HFFc6 (cell line): ENCODE results near the gene KRT7. TPM values are rescaled to one million over a fixed set of nuclear protein-coding genes. Genes with fewer than 3 reads are reported as not detected.

Experiments used
- DNase-seq: peaks from one replicate; pipeline ENCODE4 v3.0.0-alpha.2; 2018
- H3K27ac Mint-ChIP-seq: 2 replicates; pipeline ENCODE4 v1.8.0; 2020; ENCODE audit warnings: mild to moderate bottlenecking, mixed read lengths
- H3K27me3 Mint-ChIP-seq: 2 replicates; pipeline ENCODE4 v1.8.0; 2021; ENCODE audit warnings: mild to moderate bottlenecking, moderate library complexity, mixed read lengths; ENCODE audit not compliant: insufficient read depth
- H3K36me3 Mint-ChIP-seq: 2 replicates; pipeline ENCODE4 v1.8.0; 2021; ENCODE audit warnings: low read depth, mixed read lengths
- H3K4me1 Mint-ChIP-seq: 2 replicates; pipeline ENCODE4 v1.8.0; 2020; ENCODE audit warnings: low read depth, mixed read lengths
- H3K4me3 Mint-ChIP-seq: 2 replicates; pipeline ENCODE4 v1.8.0; 2020; ENCODE audit warnings: mild to moderate bottlenecking, moderate library complexity, mixed read lengths
- H3K9me3 Mint-ChIP-seq: 2 replicates; pipeline ENCODE4 v1.8.0; 2020; ENCODE audit warnings: mild to moderate bottlenecking, mixed read lengths
- CTCF ChIP-seq: fragments of 200-600 bp; sonication (generic); IDR thresholded peaks from 2 replicates; pipeline ENCODE4 v1.5.0; 2021; ENCODE audit warnings: antibody characterized with exemption, mild to moderate bottlenecking
- total RNA-seq, 6 experiments: library from RNA; stranded (reverse); fragmentation: NEBNext Ultra II Directional; extraction: Animal tissue kit (Norgen Biotek cat#: 25700); gene quantifications; 2 replicates in 1 of 6; 3 replicates in 5 of 6; pipeline ENCODE4 v1.2.3, GENCODE V29; 2021

Gene KRT7
- total RNA-seq, 6 experiments from 2014 or later, result 62.7 to 379 (median 67.5) TPM

GRCh38 chr12:52216807-52217206 is 16.2 kb upstream of the KRT7 start:
- no peak for TF ChIP-seq CTCF
- Mint-ChIP-seq H3K27ac (no peak overlapping the region), H3K9me3 (no peaks in the 10 kb centered on the region), H3K36me3 (no peaks in the 10 kb centered on the region), H3K4me1 (peaks cover 41% of the 10 kb centered on the region), H3K4me3 (no peak overlapping the region), H3K27me3 (peaks cover 2% of the 10 kb centered on the region; the same call in 1 of the 2 replicates)
- no peak for DNase-seq

- no peak overlapping the region for H3K4me3 Mint-ChIP-seq
- H3K27me3 Mint-ChIP-seq, result no peaks in the 10 kb centered on the region; the same call in 1 of the 2 replicates
- H3K36me3 Mint-ChIP-seq, result no peaks in the 10 kb centered on the region
- no peak overlapping the region for H3K27ac Mint-ChIP-seq
- DNase-seq, result no peak
- TF ChIP-seq CTCF, result no peak
- H3K4me1 Mint-ChIP-seq, result peaks cover 45% of the 10 kb centered on the region
- H3K9me3 Mint-ChIP-seq, result no peaks in the 10 kb centered on the region
Measured at GRCh38 chr12:52217223-52217622, 15.8 kb upstream of the KRT7 start.

GRCh38 chr12:52218001-52218400 is 15.0 kb upstream of the KRT7 start:
- H3K27ac Mint-ChIP-seq, result no peak overlapping the region
- TF ChIP-seq CTCF, result no peak
- H3K36me3 Mint-ChIP-seq, result no peaks in the 10 kb centered on the region
- no peaks in the 10 kb centered on the region for H3K9me3 Mint-ChIP-seq
- no peak overlapping the region for H3K4me3 Mint-ChIP-seq
- H3K27me3 Mint-ChIP-seq, result no peaks in the 10 kb centered on the region; the same call in 1 of the 2 replicates
- H3K4me1 Mint-ChIP-seq, result peaks cover 51% of the 10 kb centered on the region
- DNase-seq, result no peak

- DNase-seq, result no peak
- peaks cover 20% of the 10 kb centered on the region for H3K9me3 Mint-ChIP-seq
- H3K4me1 Mint-ChIP-seq, result peaks cover 53% of the 10 kb centered on the region
- no peaks in the 10 kb centered on the region; the same call in none of the 2 replicates for H3K27me3 Mint-ChIP-seq
- no peak overlapping the region for H3K27ac Mint-ChIP-seq
- H3K4me3 Mint-ChIP-seq, result no peak overlapping the region
- peaks cover 18% of the 10 kb centered on the region for H3K36me3 Mint-ChIP-seq
- TF ChIP-seq CTCF, result no peak
Measured at GRCh38 chr12:52220477-52220876, 12.6 kb upstream of the KRT7 start.

GRCh38 chr12:52221070-52221781 is 11.8 kb upstream of the KRT7 start:
- Mint-ChIP-seq H3K9me3 (peaks cover 23% of the 10 kb centered on the region), H3K36me3 (peaks cover 19% of the 10 kb centered on the region), H3K27ac (no peak overlapping the region), H3K4me1 (peaks cover 47% of the 10 kb centered on the region), H3K27me3 (no peaks in the 10 kb centered on the region; the same call in none of the 2 replicates), H3K4me3 (no peak overlapping the region)
- TF ChIP-seq CTCF, result no peak
- DNase-seq, result no peak
